ENCODE measurements around the gene CPSF3.

GRCh38 chr2:9401646-9402371, 21.6 kb upstream of the CPSF3 start:
- TF ChIP-seq TAF1 (IDR thresholded peaks at IDR 0.05; ENCODE audit: low read depth) (no peak), USF1 (IDR thresholded peaks at IDR 0.05) (no peak), MAX (IDR thresholded peaks at IDR 0.05) (no peak), REST (IDR thresholded peaks at IDR 0.05; ENCODE audit: low read depth) (no peak), RAD21 (IDR thresholded peaks at IDR 0.05; ENCODE audit: low read depth) (no peak), ZBTB7A (IDR thresholded peaks at IDR 0.05; ENCODE audit: low read depth) (no peak), CEBPB (IDR thresholded peaks at IDR 0.05) (no peak), YY1 (IDR thresholded peaks at IDR 0.05; ENCODE audit: low read depth) (no peak), EP300 (IDR thresholded peaks at IDR 0.05; ENCODE audit: borderline replicate concordance) (no peak)

Measured in Ishikawa (cell line).